PFSK-1 (cell line): ENCODE results near the gene IFT88.

Experiments used
- POLR2AphosphoS5 ChIP-seq: IDR thresholded peaks from 2 replicates; pipeline ENCODE4 v1.6.1; 2012; ENCODE audit warnings: low read depth, mild to moderate bottlenecking, control low read depth, low read length, moderate library complexity
- TAF1 ChIP-seq: IDR thresholded peaks from 2 replicates; pipeline ENCODE4 v1.6.1; 2012; ENCODE audit warnings: low read length, control low read depth, borderline replicate concordance; ENCODE audit not compliant: insufficient read depth

DNA sequence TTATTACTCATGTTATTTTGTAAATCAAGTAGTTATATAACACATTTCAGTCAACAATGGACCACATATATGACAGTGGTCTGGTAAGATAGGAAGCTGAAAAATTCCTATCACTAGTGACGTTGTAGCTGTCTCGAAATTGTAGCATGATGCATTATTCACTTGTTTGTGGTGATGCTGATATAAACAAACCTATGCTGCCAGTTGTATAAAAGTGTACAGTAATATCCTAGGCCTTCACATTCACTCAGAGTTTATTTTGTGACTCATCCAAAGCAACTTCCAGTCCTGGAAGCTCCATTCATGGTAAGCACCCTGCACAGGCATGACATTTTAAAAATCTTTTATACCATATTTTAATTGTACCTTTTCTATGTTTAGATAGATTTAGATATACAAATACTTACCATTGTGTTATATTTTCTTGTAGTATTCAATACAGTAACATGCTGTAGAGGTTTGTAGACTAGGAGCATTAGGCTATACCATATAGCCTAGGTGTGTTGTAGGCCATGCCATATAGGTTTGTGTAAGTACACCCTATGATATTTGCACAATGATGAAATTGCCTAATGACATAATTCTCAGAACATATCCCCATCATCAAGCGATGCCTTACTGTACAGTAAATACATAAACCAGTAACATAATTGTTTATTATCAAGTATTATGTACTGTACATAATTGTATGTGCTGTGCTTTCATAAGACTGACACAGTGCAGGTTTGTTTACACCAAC lies 49.3 kb downstream of the IFT88 start:
- TF ChIP-seq TAF1: no peak
- no peak for TF ChIP-seq POLR2AphosphoS5
